NCI-H2029 treated with DMSO at 0.1 percent for 48 hours (cell line): Measurements from ENCODE around the gene IDH3A.
"Not testable (repeated sequence)": the region's sequence is repeated elsewhere in the genome, so short reads cannot be mapped to it uniquely, and the experiment has no call there.

ENCODE experiments used
- DNase-seq: peaks from one replicate; lab custom pipeline; 2025; lab: John Stamatoyannopoulos, UW

IDH3A gene

GRCh38 chr15:78129751-78130287, 19.3 kb upstream of the IDH3A start:
- no peak for DNase-seq

DNA sequence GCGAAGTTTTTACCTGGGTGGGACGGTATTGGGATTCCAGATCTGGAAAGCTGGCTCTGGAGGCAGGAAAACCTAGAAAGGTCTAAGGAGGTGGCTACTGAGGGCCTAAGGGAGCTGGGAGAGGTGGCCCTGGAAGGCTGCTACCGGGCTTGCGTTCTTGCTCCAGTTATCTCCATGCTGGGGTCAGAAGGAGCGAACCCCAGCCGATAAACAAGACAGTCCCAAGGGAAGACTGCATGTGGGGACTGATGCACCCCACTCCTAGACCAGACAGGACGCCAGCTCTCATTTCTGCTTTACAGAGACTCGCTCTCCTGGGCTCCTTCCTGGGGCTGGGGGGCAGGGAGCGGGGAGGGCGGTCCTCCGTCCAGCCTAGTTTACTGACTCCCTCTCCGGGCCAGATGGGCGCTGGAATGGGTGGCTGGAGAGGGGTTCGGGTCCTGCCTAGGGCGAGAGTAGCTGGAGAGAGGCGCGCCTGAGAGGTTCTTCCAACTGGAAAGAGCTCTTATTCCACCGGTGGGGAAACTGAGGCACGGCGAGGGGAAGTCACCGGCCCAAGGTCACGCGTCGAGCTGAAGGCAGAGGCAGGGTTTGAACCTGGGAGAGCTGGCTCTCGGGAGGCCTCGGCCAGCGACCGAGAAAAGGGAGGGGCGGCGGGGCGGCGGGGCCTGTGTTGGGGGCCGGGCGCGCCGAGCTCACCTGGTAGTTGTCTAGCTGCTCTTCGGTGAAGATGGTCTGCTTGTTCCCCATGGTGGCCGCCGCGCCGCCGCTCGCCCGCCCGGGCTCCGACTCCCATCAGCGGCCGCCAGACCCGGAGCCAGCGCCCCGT, 18.5 kb upstream of the IDH3A start:
- DNase-seq, result no peak

- DNase-seq, result peak; percentile 5
These were observed 17.7 kb upstream of the IDH3A start, which contains the start of gene CIB2 for GRCh38 chr15:78131295-78132061. Gene CIB2, minus strand, starts transcription at chr15:78131445. Its CDS starts 230 bp downstream, at chr15:78131215.

- no peak for DNase-seq
These were observed 15.4 kb upstream of the IDH3A start for GRCh38 chr15:78133801-78134200.

DNA sequence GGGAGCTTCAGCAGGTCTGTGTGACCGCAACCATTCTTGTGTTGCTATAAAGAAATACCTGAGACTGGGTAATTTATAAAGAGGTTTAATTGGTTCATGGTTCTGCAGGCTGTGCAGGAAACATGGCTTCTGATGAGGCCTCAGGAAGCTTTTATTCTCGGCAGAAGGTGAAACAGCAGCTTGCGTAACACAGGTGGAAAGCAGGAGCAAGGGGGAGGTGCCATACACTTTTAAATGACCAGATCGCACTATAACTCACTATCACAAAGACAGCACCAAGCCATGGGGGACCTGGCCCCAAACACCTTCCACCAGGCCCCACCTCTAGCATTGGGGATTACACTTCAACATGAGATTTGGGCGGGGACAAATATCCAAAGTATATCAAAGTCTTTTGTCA, 9.6 kb upstream of the IDH3A start:
- DNase-seq, result no peak

GRCh38 chr15:78140292-78140691, 8.9 kb upstream of the IDH3A start:
- no peak for DNase-seq

- no peak for DNase-seq
These were observed 6.8 kb upstream of the IDH3A start for GRCh38 chr15:78142332-78142731.

- DNase-seq, result no peak
These were observed 2.6 kb upstream of the IDH3A start for GRCh38 chr15:78146425-78147154.

- no peak for DNase-seq
These were observed 1.6 kb upstream of the IDH3A start for GRCh38 chr15:78147566-78147965.

DNA sequence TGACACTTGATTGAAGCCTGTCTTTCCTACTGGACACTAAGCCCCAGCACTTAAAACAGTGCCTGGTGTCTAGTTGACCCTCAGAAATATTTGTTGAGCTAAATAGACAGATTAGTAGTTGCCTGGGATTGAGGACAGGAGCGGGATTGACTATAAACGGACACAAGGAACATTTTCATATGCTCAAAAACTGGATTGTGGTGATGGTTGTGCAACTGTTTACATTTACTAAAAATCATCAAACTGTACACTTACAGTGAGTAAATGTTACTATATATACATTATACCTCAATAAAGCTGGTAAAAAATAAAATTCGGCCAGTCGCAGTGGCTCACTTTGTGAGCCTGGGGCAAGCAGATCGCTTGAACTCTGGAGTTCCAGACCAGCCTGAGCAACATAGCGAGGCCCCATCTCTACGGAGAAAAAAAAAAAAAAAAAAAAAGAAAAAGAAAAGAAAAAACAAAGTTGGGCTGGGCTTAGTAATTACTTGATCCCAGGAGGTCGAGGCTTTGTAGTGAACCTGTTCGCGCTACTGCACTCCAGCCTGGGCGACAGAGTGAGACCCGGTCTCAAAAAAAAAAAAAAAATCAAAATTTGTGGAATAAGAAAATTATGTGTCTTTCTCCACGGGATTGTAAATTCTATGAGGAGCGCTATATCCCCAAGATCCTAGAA, 632 bp upstream of the IDH3A start:
- DNase-seq, result no peak

GRCh38 chr15:78149805-78150751, 916 bp downstream of the IDH3A start:
- DNase-seq, result peak; percentile 74

GRCh38 chr15:78151075-78151474, 1.9 kb downstream of the IDH3A start:
- not testable (repeated sequence) for DNase-seq

DNA sequence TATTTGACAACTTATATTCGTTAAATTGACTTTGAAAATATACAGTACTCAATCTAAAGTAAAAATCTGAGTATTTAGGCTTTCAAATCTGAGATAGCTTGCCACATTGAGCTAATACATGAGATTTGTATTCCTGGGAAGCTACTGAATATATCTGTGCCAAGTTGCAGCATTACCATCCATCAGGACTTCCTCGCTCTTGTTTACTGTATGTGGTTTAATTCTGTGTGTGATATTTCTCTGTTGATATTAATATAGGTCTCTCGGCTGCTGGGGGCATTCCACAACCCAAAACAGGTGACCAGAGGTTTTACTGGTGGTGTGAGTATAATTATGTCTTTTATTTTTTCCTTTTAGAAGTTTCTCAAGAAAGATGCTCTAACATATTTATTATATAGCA, 5.8 kb downstream of the IDH3A start:
- no peak for DNase-seq

GRCh38 chr15:78155355-78155939, 6.3 kb downstream of the IDH3A start:
- DNase-seq, result no peak

DNA sequence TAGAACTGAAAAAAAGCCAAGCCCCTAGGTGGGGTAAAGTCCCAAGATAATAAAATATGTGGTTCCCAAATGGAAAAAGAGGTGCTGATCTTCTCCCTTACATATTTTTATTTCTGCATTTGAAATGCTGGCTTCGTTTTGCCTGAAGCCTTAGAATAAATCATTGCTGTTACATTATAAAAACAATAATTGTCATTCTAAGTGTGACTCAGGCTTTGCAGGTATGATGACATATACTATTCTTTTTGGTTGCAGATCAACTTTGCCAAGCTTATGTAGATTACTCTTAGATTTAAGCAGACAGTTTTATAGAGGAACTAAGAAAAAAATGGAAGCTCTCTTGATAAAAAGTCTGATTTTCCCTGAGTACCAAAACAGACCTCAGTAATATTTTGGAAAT, 7.5 kb downstream of the IDH3A start:
- no peak for DNase-seq

- no peak for DNase-seq
These were observed 8.0 kb downstream of the IDH3A start for GRCh38 chr15:78157203-78157602.

DNA sequence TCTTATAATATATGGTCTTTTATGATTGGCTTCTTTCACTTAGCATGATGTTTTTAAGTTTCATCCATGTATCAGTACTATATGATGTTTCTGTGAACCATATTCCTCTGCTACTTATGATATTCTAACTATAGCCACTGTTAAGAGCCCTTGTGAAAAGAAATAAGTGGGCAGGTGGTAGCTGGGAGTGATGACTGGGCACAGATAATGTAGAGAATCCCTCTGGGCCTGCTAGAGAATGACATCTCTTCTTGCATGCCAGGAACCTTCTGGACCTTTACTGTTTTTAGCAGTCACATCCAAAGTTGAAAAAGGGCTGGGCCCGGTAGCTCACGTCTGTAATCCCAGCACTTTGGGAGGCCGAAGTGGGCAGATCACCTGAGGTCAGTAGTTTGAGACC, 10.2 kb downstream of the IDH3A start:
- no peak for DNase-seq

- DNase-seq, result no peak
These were observed 12.9 kb downstream of the IDH3A start for GRCh38 chr15:78162038-78162437.

DNA sequence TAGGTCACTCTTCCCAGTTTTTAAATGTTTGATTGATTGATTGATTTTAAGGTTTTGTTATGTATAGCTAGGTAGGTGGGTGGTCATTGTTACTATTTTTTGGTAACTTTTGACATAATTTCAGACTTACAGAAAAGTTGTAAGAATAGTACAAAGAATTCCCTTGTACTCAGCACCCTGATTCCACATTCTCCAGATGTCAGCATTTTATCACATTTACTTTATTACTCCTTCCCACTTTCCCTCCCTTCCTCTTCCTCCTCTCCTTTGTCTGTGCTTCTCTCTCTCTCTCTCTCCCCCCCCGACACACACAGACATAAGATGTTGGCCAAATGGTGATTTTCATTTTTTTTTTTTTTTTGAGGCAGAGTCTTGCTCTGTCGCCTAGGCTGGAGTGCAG, 14.8 kb downstream of the IDH3A start:
- no peak for DNase-seq

DNA sequence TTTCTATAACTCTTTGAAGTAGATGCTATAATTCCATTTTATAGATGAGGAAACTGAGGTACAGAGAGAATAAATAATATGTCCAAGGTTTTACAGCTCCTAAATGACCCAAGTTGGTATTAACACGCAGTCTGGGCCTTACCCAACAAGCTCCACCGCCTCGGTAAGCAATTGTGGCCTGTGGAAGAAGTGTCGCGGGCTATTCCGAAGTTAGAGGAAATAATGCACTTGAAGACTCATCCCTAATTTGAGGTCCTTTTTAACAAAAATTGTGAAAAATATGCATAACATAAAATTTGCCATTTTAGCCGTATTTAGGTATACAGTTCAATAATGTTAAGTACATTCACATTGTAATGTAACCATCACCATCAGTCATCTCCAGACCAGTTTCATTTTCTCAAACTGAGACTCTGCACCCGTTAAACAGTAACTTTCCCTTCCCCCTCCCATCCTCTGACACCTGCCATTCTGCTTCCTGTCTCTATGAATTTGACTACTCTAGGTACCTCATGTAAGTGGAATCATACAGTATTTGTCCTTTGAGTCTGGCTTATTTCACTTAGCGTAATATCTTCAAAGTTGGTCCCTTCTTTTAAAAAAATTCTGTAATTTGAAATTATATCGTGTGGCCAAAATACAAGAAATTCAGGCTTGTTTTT, 18.2 kb downstream of the IDH3A start:
- no peak for DNase-seq
